GM19467 (cell line): ENCODE data around the gene C4B.
"Not testable (repeated sequence)": the region's sequence is repeated elsewhere in the genome, so short reads cannot be mapped to it uniquely, and the experiment has no call there.

Experiments
- ATAC-seq: cut with Tn5 transposase; IDR thresholded peaks from one replicate; pipeline ENCODE4 v1.9.1; 2021; ENCODE audit warnings: mild to moderate bottlenecking, moderate library complexity; ENCODE audit not compliant: unreplicated experiment

The C4B gene

DNA sequence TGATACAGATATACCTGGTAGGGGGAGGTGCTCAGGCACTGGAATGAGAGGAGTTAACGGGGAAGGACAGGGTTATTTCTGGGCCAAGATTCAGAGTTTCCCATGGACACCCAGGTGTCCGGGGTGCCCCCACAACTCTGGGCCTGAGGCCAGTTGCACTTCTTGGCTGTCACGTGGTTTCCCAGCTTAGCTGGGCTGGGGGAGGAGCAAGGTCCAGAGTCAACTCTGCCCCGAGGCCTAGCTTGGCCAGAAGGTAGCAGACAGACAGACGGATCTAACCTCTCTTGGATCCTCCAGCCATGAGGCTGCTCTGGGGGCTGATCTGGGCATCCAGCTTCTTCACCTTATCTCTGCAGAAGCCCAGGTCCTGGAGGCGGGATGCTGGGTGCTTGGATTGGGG, at the start of gene C4B:
TSS of gene C4B (plus strand) at position 249 of the 400 bp plus-strand sequence. CDS start at position 300, 51 bp downstream.
- ATAC-seq, result not testable (repeated sequence)

DNA sequence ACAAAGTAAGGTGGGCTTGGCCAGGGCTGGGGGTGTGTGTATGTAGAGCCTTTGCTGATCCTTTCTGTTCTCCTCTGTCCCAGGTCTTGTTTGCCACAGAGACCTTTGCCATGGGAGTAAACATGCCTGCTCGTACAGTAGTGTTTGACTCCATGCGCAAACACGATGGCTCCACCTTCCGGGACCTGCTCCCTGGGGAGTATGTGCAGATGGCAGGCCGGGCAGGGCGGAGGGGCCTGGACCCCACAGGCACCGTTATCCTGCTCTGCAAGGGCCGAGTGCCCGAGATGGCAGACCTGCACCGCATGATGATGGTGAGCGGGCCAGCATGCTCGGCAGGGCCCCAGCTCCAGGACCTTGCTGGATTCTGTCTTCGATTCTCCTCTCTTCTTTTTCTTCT, 48.9 kb upstream of the C4B start:
- ATAC-seq, result no peak

DNA sequence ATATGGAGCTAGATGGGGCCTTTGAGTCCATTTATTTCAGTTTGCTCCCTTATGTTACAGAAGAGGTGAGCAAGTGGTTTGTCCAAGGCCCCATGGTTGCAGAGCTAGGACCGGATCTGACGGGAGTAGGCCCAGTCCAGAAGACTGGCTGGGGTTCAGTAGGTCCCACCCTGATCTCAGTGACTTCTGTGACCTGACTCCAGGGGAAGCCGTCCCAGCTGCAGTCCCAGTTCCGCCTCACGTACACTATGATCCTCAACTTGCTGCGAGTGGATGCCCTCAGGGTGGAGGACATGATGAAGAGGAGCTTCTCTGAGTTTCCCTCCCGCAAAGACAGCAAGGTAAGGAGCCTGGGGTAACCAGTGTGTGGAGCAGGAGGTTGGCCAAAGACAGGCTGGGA, 48.1 kb upstream of the C4B start:
- no peak for ATAC-seq

DNA sequence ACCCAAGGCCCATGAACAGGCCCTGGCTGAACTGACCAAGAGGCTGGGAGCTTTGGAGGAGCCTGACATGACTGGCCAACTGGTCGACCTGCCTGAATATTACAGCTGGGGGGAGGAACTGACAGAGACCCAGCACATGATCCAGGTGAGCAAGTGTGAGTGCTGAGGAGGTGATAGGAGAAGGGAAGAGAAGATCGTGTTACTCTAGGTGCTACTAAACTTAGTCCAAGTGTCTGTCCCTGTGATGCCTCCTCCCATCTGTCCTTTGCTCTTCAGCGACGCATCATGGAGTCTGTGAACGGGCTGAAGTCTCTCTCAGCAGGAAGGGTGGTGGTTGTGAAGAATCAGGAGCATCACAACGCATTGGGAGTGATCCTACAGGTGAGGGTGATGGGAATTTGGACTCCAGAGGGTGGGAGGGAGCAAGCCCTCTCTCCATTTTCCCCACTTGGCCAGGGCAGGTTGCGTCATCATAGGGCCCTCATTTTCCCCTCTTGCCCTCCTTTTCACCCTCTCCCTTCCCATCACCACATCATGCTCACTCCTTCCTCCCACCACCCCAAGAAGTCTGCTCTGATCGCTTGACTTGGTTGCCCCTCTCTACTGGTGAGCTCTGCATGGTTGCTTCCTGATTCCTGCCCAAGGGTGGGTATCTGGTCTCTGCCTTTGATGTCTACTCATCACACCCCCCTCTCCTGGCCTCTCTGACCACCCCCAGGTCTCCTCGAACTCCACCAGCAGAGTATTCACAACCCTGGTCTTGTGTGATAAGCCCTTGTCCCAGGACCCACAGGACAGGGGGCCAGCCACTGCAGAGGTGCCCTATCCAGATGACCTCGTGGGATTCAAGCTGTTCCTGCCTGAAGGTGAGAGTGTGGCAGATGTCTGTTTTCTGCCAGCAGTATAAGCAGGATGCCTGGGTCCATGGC, 47.3 kb upstream of the C4B start:
- no peak for ATAC-seq

DNA sequence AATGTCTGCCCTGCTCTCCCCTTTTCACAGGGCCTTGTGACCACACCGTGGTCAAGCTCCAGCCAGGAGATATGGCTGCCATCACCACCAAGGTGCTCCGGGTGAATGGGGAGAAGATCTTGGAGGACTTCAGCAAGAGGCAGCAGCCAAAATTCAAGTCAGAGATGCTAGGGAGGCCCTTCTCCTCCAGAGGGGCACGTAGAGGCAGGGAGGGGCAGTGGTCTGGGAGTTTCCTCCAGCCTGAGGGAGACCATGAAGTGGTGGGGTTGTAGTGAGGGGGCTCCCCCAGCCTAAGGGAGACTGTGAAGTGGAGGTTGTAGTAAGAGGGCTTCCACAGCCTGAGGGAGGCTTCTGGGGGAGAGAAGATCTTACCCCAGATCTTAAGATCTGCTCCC, 46.7 kb upstream of the C4B start:
- ATAC-seq, result no peak

DNA sequence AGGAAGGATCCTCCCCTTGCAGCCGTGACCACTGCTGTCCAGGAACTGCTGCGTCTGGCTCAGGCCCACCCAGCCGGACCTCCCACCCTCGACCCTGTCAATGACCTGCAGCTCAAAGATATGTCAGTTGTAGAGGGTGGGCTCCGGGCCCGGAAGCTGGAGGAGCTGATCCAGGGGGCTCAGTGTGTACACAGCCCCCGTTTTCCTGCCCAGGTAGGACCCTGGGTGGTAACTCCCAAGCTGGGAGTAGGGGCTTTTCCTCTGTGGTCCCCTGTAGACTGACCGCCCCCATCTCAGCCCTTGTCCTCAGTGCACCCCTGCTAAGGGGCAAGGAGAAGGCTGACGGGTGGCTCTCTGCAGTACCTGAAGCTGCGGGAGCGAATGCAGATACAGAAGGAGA, 46.3 kb upstream of the C4B start:
- no peak for ATAC-seq

DNA sequence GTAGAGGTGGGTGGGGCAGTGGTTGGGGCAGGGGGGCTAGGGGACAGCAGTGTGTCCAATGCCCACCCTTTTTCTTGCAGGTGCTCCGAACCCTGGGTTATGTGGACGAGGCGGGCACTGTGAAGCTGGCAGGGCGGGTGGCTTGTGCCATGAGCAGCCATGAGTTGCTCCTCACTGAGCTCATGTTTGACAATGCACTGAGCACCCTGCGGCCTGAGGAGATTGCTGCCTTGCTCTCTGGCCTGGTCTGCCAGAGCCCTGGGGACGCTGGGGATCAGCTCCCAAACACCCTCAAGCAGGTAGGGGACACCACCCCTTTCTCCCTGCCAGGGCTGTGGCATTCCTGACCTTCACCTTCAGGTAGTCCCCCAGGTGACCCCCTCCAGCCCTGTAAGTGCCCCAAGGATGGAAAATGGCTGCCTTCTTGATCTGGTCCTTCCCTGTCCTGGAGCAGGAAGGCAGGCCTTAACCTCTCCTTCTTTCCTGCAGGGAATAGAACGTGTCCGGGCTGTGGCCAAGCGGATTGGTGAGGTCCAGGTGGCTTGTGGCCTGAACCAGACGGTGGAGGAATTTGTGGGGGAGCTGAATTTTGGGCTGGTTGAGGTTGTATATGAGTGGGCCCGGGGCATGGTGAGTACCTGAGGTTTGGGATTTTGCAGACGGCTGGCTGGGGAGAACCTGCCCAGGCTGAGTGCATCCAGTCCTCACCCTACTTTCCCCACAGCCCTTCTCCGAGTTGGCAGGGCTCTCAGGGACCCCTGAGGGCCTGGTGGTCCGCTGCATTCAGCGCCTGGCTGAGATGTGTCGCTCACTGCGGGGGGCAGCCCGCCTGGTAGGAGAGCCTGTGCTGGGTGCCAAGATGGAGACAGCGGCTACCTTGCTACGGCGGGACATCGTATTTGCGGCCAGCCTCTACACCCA, 45.5 kb upstream of the C4B start:
- ATAC-seq, result no peak

DNA sequence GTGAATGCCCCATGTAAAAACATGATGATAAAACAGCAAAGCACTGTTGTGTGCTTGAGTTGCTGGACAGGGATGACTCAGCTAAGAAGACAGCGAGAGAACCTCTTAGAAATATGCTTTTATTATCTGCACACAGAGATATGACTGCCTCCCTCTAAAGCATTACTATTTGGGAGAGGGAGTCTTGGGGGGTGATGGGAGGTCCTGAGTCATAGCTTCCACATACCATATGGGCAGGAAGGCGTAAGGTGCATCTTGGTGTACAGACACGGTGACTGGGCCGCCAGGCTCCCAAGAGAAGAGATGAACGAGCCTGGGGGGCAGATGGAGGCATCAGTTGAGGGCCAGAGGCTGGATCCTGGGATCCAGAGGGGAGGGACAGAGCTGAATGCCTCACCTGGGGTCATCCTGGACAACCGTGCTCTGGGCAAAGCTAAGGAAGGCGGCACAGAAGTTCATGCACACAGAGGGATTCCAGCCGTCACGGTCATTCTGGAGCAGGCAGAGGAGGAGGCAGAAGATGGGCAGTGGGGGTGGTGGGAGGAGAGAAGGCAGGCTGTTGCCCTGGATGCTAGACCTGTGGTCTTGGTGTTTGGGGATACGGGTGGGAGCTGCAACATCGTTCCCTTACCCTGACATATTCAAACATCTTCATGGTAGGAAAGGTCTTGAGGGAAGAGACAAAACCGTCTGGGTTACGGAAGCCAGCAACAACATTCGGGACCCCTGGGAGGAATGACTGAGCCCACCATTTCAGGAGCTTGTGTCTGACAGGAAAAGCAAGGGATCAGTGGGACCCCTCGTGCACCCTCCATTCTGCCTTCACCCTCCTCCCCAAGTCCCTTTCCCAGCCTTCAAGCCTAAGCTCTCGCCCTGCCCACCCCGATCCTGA, 44.6 kb upstream of the C4B start:
- no peak for ATAC-seq

DNA sequence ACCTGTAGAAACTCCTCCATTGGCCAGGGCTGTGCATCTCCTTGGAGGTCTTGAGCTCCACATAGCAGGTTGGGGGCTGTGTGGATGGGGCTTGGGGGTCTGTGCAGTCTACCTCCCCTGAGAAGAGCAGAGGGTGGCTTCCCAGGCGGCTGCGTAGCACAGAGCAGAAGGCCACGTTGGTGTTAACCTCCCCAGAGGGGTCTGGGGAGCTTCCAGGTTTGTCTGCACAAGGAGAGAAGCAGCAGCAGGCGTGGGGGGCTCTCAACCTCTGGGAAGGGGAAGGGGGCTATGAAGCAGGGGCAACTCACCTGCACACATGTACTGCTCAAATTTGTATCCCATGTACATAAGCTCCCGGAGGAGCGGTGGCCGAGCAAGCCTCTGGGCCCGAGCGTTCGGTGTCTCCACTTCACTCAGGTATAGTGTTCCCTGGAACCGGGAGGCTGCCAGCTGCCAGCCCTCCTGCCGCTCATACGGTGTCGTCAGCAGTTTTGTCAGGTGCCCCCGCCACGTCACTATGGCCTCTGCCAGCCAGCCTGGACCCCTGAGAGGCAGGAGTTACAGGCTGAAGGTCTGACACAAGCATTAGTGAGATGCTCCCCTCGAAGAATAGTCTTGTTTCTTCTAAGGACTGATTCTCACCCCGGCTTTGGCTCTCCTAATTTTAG, 43.9 kb upstream of the C4B start:
- no peak for ATAC-seq

DNA sequence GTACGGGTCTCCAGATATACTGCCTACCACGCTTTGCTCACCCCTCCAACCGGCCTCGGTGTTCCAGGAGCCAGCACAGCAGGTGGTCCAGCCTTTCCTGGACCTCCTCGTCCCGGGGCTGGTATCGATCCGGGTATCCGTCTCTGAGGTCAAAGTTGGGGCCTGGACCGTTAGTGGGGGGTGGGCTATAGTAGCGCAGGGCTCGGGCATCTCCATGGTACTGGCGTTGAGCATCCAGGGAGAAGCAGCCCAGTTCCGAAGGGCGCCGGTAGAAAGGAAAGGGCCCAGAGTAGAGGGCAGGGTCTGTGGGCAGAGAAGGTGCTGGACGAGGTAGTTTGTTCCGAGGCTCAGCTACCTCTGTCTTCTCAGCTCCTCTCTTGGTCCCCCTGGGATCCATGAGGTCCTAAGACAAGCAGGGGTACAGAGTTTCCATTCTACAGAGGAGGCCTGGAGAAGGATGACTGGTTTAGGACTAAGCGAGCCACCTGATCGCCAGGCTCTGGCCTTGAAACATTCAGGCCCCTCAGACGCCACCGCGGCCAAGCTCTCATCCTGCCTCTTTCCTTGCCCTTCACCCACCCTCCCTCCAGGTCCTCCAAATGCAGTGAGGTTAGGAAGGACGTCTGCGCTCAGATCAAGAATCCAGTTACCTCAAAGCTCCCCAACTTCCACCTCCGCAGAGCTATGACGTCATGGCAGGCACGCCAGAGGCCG, 43.2 kb upstream of the C4B start:
- no peak for ATAC-seq

DNA sequence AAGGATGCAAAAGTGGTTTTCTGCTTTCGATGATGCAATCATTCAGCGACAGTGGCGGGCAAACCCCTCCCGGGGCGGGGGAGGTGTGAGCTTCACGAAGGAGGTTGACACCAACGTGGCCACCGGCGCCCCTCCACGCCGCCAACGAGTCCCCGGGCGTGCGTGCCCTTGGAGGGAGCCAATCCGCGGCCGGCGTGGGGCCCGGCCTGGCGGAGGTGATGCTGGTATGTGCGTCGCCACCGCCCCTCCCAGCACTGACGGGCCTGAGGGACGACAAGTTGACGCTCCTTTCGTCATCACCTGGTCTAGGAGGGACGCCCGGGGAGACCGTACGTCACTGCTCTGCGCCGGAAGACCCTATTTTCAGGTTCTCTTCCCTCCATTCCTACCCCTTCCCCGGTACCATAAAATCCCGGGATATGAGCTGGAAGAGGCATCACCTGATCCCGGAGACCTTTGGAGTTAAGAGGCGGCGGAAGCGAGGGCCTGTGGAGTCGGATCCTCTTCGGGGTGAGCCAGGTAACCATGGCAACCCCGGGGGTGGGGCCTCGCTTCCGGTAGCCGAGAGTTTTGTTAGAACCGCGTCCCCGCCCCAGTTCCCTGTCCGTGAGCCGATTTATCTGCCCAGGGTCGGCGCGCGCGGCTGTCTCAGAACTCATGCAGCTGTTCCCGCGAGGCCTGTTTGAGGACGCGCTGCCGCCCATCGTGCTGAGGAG, 42.4 kb upstream of the C4B start, which contains the start of gene DXO:
TSS of gene DXO (minus strand) at position 146 of the 716 bp plus-strand sequence. CDS start 463 bp downstream, outside the sequence.
- peak; percentile 85 for ATAC-seq

DNA sequence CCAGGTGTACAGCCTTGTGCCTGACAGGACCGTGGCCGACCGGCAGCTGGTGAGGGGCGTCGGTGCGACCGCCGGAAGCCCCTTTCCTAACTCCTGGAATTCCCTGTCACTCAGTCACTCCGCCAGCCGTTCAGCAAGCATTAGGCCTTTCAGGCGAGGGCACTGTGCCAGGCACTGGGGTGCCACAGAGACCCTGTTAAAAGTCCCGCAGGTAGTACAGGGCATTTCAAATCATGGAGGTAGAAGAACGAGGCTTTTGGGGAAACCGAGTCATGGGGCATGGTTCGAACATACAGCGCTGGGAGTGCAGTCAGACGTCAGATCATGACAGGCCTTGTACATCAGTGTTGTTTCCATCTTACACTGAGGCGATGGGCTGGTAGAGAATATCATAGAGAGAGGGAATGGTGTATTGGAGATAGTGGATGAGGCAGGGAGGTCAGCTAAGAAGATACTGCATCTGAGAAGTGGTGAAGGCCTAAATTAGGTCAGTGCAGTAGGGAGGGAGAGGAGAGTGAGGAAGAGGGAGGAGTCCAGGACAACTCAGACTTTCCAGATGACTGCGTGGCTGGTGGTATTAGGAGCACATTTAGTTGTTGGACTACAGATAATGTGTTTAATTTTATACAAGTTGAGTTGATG, 41.8 kb upstream of the C4B start:
- no peak for ATAC-seq

DNA sequence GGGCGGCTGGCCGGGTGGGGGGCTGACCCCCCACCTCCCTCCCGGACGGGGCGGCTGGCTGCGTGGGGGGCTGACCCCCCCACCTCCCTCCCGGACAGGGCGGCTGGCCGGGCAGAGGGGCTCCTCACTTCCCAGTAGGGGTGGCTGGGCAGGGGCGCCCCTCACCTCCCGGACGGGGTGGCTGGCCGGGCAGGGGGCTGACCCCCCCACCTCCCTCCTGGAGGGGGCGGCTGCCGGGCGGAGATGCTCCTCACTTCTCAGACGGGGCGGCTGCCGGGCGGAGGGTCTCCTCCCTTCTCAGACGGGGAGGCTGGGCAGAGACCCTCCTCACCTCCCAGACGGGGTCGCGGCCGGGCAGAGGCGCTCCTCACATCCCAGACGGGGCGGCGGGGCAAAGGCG, 38.5 kb upstream of the C4B start:
- not testable (repeated sequence) for ATAC-seq

DNA sequence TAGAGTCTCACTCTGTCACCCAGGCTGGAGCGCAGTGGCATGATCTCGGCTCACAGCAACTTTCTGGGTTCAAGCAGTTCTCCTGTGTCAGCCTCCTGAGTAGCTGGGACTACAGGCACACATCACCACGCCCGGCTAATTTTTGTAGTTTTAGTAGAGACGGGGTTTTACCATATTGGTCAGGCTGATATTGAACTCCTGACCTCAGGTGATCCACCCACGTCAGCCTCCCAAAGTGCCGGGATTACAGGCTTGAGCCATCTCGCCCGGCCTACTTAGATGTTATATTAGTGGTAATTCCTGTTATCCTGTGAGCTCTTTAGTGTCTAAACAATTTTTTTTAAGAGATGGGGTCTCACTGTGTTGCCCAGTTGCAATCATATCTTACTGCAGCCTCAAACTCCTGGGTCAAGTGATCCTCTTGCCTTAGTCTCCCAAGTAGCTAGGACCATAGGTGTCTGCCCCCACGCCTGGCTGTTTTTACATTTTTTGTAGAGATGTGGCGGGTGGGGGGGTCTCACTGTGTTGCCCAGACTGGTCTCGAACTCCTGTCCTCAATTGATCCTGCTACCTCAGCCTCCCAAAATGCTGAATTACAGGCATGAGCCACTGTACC, 36.7 kb upstream of the C4B start:
- no peak for ATAC-seq

DNA sequence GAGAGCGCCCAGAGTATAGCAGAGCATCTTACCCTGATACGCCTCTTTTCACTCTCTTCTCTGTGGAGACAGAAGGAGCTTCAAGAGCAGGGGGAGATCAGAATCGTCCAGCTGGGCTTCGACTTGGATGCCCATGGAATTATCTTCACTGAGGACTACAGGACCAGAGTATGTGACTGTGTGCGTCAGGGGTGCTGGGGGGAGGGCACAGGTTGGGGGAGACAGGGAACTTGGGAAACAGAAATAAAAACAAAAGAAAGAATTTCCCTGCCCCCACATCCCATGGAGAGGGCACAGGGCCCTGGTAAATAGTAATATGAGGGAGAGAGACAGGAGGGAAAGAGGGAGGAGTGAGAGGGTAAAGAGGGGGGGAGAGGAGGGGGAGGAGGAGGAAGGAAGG, 35.8 kb upstream of the C4B start:
- ATAC-seq, result no peak

DNA sequence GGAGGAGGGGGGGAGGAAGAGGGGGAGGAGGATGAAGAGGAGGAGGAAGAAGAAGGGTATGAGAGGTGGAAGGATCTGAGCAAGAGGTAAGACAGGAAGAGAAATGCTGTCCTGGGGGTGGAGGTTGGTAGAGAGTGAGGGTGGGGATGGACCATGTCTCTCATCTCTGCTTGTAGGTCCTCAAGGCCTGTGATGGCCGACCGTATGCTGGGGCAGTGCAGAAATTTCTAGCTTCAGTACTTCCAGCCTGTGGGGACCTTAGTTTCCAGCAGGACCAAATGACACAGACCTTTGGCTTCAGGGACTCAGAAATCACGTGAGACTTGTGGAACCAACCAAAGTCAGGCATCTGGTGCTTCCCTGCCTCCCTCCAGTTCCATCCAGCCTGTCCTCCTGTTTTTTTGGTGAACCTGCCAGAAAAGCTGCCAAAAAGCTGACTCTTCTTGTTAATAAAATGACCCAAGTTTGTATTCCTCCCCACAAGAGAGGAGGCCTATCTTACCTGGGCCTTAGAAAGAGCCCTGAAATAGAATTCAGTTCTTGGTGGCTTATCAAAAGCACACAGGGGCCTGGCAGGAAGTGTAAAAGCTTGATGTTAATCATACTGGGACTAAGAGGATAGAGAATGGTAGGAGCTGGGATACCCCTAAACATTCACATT, 35.2 kb upstream of the C4B start:
- no peak for ATAC-seq

DNA sequence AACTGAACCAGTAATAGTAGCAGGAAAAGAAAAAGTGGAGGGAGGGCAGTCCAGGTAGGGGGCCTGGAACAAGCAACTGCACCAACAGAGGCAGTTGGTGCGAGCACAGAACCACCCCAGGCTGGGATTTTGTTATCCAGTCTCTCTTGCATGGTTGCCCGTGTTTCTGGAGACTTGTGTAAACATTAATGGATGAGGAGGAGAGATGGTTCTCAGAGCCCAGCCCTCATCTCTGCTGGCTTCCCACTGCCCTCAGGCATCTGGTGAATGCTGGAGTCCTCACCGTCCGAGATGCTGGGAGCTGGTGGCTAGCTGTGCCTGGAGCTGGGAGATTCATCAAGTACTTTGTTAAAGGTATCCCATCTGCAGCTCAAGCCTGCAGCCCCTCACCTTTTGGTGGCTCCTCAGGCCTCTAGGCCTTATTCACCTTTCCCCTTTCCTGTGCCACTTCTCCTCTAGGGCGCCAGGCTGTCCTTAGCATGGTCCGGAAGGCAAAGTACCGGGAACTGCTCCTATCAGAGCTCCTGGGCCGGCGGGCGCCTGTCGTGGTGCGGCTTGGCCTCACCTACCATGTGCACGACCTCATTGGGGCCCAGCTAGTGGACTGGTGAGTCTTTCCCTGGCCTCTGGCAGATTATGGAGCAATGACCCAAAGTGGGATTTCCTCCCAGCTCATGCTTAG, 34.3 kb upstream of the C4B start:
- not testable (repeated sequence) for ATAC-seq
